Endothelial cell of umbilical vein (primary cell): ENCODE measurements around the gene PDE3B. TPM values are rescaled to one million over a fixed set of nuclear protein-coding genes. Genes with fewer than 3 reads are reported as not detected.

Source experiments
- BruUV-seq: library from RNA; stranded (reverse); fragments of 400-500 nt; replicated peaks from 2 replicates; lab custom pipeline; 2021; lab: Mats Ljungman, UMichigan
- CTCF ChIA-PET: fragments of 300-600, 350-600 bp; sonication (Branson Sonifier 250); formaldehyde crosslinking; loops from one replicate; lab custom pipeline; 2021; ENCODE audit warnings: antibody characterized with exemption, inconsistent platforms; lab: Charles Lee
- POLR2A ChIA-PET: fragments of 300-600, 350-600 bp; sonication (Branson Sonifier 250); formaldehyde crosslinking; loops from one replicate; lab custom pipeline; 2021; ENCODE audit warnings: antibody characterized with exemption, inconsistent platforms; lab: Charles Lee
- DNase-seq: peaks from one replicate; pipeline ENCODE4 v3.0.0-alpha.2; 2011; ENCODE audit warnings: low read depth, low spot score
- FAIRE-seq: peaks from 2 replicates; lab custom pipeline; 2011; peaks lifted over from hg19 to GRCh38; lab: Jason Lieb, UNC
- H2AFZ ChIP-seq: 2 replicates; pipeline ENCODE4 v1.6.0; 2012; ENCODE audit warnings: low read depth, low read length, control low read depth, inconsistent platforms
- H3K27ac ChIP-seq: 2 replicates; pipeline ENCODE4 v1.5.1; 2011; ENCODE audit warnings: low read depth, mild to moderate bottlenecking, control low read depth, low read length, moderate library complexity; ENCODE audit not compliant: insufficient read depth
- H3K27me3 ChIP-seq, 2 experiments: 2 replicates each; pipeline versions ENCODE4 v1.6.0 to v1.6.1; 2011; ENCODE audit warnings: low read length in 2 of 2, mixed read lengths in 1 of 2; ENCODE audit not compliant: control insufficient read depth in 2 of 2, insufficient read depth in 2 of 2
- H3K36me3 ChIP-seq, 2 experiments: 2 replicates in 1 of 2; 3 replicates in 1 of 2; pipeline ENCODE4 v1.5.1; 2011; ENCODE audit warnings: low read length in 2 of 2, mild to moderate bottlenecking in 1 of 2, moderate library complexity in 1 of 2; ENCODE audit not compliant: control insufficient read depth in 2 of 2, insufficient read depth in 2 of 2; ENCODE audit errors: extremely low read depth in 1 of 2
- H3K4me1 ChIP-seq: 3 replicates; pipeline ENCODE4 v1.5.1; 2011; ENCODE audit warnings: mild to moderate bottlenecking, low read length; ENCODE audit not compliant: control insufficient read depth, insufficient read depth; ENCODE audit errors: extremely low read depth
- H3K4me2 ChIP-seq: 2 replicates; pipeline ENCODE4 v1.6.1; 2011; ENCODE audit warnings: low read length, control low read depth, mixed read lengths; ENCODE audit not compliant: insufficient read depth
- H3K4me3 ChIP-seq, 3 experiments: fragments of 200-600 bp in 1 of 3; sonication (generic), shearing (Covaris generic) in 1 of 3; replicated peaks in 1 of 3; 2 replicates each; pipeline ENCODE4 v1.5.1; 2011 to 2016; ENCODE audit warnings: control low read depth in 3 of 3, low read length in 3 of 3, mild to moderate bottlenecking in 2 of 3, inconsistent platforms in 1 of 3, low read depth in 1 of 3, moderate library complexity in 1 of 3; ENCODE audit not compliant: insufficient read depth in 1 of 3
- H3K79me2 ChIP-seq: 2 replicates; pipeline ENCODE4 v1.6.0; 2012; ENCODE audit warnings: low read length, inconsistent platforms; ENCODE audit not compliant: control insufficient read depth, insufficient read depth
- H3K9ac ChIP-seq: replicated peaks from 2 replicates; pipeline ENCODE3; 2011; ENCODE audit warnings: low read length, control low read depth; ENCODE audit not compliant: insufficient read depth; ENCODE audit errors: extremely low read depth
- H3K9me1 ChIP-seq: replicated peaks from 3 replicates; pipeline ENCODE4 v1.6.0; 2011; ENCODE audit warnings: mild to moderate bottlenecking, low read length; ENCODE audit not compliant: control insufficient read depth, insufficient read depth; ENCODE audit errors: extremely low read depth
- H3K9me3 ChIP-seq: replicated peaks from 2 replicates; pipeline ENCODE4 v1.5.1; 2012; ENCODE audit warnings: low read length, inconsistent platforms; ENCODE audit not compliant: control insufficient read depth, insufficient read depth
- H4K20me1 ChIP-seq: replicated peaks from 2 replicates; pipeline ENCODE3; 2011; ENCODE audit warnings: mild to moderate bottlenecking, low read length; ENCODE audit not compliant: control insufficient read depth, insufficient read depth; ENCODE audit errors: extremely low read depth
- CTCF ChIP-seq, 2 donors: IDR thresholded peaks; 1 replicate in 1 of 2; 2 replicates in 1 of 2; pipeline ENCODE4 v1.5.1; 2011; ENCODE audit warnings: low read length in 2 of 2, mild to moderate bottlenecking in 2 of 2, moderate library complexity in 2 of 2, control low read depth in 1 of 2, inconsistent platforms in 1 of 2, low read depth in 1 of 2; ENCODE audit not compliant: insufficient read depth in 1 of 2; ENCODE audit errors: extremely low read depth in 1 of 2
- GATA2 ChIP-seq: IDR thresholded peaks from 2 replicates; pipeline ENCODE4 v1.7.0; 2011; ENCODE audit warnings: low read depth, mild to moderate bottlenecking, moderate library complexity, mixed read lengths, low read length; ENCODE audit not compliant: insufficient read length, insufficient read depth
- POLR2AphosphoS5 ChIP-seq: IDR thresholded peaks from 2 replicates; pipeline ENCODE4 v1.6.1; 2012; ENCODE audit warnings: low read depth, mild to moderate bottlenecking, control low read depth, low read length, moderate library complexity; ENCODE audit not compliant: insufficient read depth
- dilution Hi-C: fragments of 300-500 bp; cut with MboI; formaldehyde crosslinking; loops from one replicate; pipeline ENCODE4 v1.15.0; 2019; ENCODE audit warnings: low sequenced_read_pairs; ENCODE audit not compliant: extremely low pct_ligation_motif_present
- intact Hi-C: fragments of 100-400 bp; cut with micrococcal nuclease; formaldehyde crosslinking; loops from one replicate; pipeline ENCODE4 v1.10.0; 2022
- polyA plus RNA-seq, 4 experiments: library from polyadenylated mRNA; depleted of rRNA in 3 of 4; stranded (reverse) in 3 of 4; unstranded in 1 of 4; fragments of >200 nt; gene quantifications; 2 replicates each; pipeline versions ENCODE4 v1.2.1 to v1.2.3, GENCODE V29; 2011 to 2012; ENCODE audit warnings: missing spikeins in 1 of 4
- total RNA-seq: library from RNA; stranded (reverse); gene quantifications from 2 replicates; pipeline ENCODE4 v1.2.3, GENCODE V29; 2021

Gene PDE3B
- total and polyA plus RNA-seq, 2 donors (not counting 3 experiments of a cell fraction or from before 2014, with no cell fraction given), result 0.26 to 1.9 TPM

- dilution Hi-C loops, result no loop called here
Measured at GRCh38 chr11:14614091-14614622, 29.4 kb upstream of the PDE3B start.

GRCh38 chr11:14617241-14618027 is 26.2 kb upstream of the PDE3B start:
- FAIRE-seq (no peak), DNase-seq (no peak)
- Histone ChIP-seq H3K9me3 (no peaks in the 10 kb centered on the region), H3K36me3 (no peaks in the 10 kb centered on the region), H4K20me1 (no peaks in the 10 kb centered on the region), H3K27ac (no peak overlapping the region), H2AFZ (no peak overlapping the region), H3K27me3 (peaks cover 0 to 7% of the 10 kb centered on the region in 2 experiments), H3K4me2 (no peak overlapping the region), H3K4me1 (no peaks in the 10 kb centered on the region), H3K9ac (no peak overlapping the region), H3K4me3 (no peak overlapping the region), H3K9me1 (no peaks in the 10 kb centered on the region), H3K79me2 (no peaks in the 10 kb centered on the region)
- dilution Hi-C loops, result no loop called here
- BruUV-seq, result no TSS peak
- ChIA-PET CTCF (no interaction called here), POLR2A (no interaction called here)
- intact Hi-C loops, result no loop called here
- TF ChIP-seq CTCF (IDR thresholded peaks at IDR 0.05; ENCODE audit: extremely low read depth in 1 of 2, insufficient read depth in 1 of 2, low read depth in 1 of 2, low read length in 2 of 2) (no peak), GATA2 (no peak)

More at GRCh38 chr11:14614091-14614622, 29.4 kb upstream of the PDE3B start:
- TF ChIP-seq POLR2AphosphoS5, result no peak
- intact Hi-C loops, result no loop called here
- H3K79me2 ChIP-seq, result no peaks in the 10 kb centered on the region
- H2AFZ ChIP-seq, result no peak overlapping the region
- POLR2A ChIA-PET, result no interaction called here
- H3K27me3 ChIP-seq, result peaks cover 3 to 10% of the 10 kb centered on the region in 2 experiments
- CTCF ChIA-PET, result interaction anchor here (1.4 kb wide), 1 partner anchor 8 kb away, joined by 4 read pairs; no protein-coding TSS in a partner anchor
- H3K4me1 ChIP-seq, result no peaks in the 10 kb centered on the region
- H3K4me2 ChIP-seq, result no peak overlapping the region
- no peaks in the 10 kb centered on the region for H4K20me1 ChIP-seq
- no peaks in the 10 kb centered on the region for H3K9me1 ChIP-seq
- FAIRE-seq, result no peak
- BruUV-seq, result no TSS peak
- no peaks in the 10 kb centered on the region for H3K36me3 ChIP-seq
- H3K9ac ChIP-seq, result no peak overlapping the region
- no peaks in the 10 kb centered on the region for H3K9me3 ChIP-seq
- H3K27ac ChIP-seq, result no peak overlapping the region
- no peak for DNase-seq
- no peak overlapping the region for H3K4me3 ChIP-seq
